ENCODE data around the gene ZNF345.

Gene ZNF345

GRCh38 chr19:36850559-36851442 lies at the start of gene ZNF345:
Gene ZNF345 (plus strand): TSS chr19:36850876. CDS start chr19:36876831, 25,955 bp downstream.
- peak; percentile 92 for DNase-seq (ENCODE audit: low spot score)

GRCh38 chr19:36805364-36805763 lies 45.3 kb upstream of the ZNF345 start:
- no peak for DNase-seq (ENCODE audit: low spot score)

- DNase-seq (ENCODE audit: low spot score) = no peak
Observed at GRCh38 chr19:36807029-36807428, 43.6 kb upstream of the ZNF345 start.

GRCh38 chr19:36819130-36819630 lies 31.5 kb upstream of the ZNF345 start:
- DNase-seq (ENCODE audit: low spot score) = no peak

GRCh38 chr19:36821758-36822157 lies 28.9 kb upstream of the ZNF345 start:
- DNase-seq (ENCODE audit: low spot score) = no peak

GRCh38 chr19:36833430-36833829 lies 17.2 kb upstream of the ZNF345 start:
- no peak for DNase-seq (ENCODE audit: low spot score)

GRCh38 chr19:36837176-36837905 lies 13.3 kb upstream of the ZNF345 start:
- no peak for DNase-seq (ENCODE audit: low spot score)

- DNase-seq (ENCODE audit: low spot score) = peak; percentile 86
Observed at GRCh38 chr19:36837906-36838783, 12.5 kb upstream of the ZNF345 start, which contains the start of gene ZNF790. Gene ZNF790 (minus strand): TSS chr19:36838387. CDS start chr19:36825619, 12,768 bp downstream.

GRCh38 chr19:36838784-36839324 lies 11.8 kb upstream of the ZNF345 start:
- DNase-seq (ENCODE audit: low spot score) = no peak

GRCh38 chr19:36847968-36848367 lies 2.7 kb upstream of the ZNF345 start:
- DNase-seq (ENCODE audit: low spot score) = no peak

GRCh38 chr19:36849701-36850558 lies 746 bp upstream of the ZNF345 start:
- DNase-seq (ENCODE audit: low spot score) = peak; percentile 90

- no peak for DNase-seq (ENCODE audit: low spot score)
Observed at GRCh38 chr19:36851898-36852297, 1.2 kb downstream of the ZNF345 start.

GRCh38 chr19:36876993-36877938 lies 26.6 kb downstream of the ZNF345 start:
- DNase-seq (ENCODE audit: low spot score) = no peak

GRCh38 chr19:36891768-36892357 lies 41.2 kb downstream of the ZNF345 start:
- DNase-seq (ENCODE audit: low spot score) = no peak

- no peak for DNase-seq (ENCODE audit: low spot score)
Observed at GRCh38 chr19:36894849-36895383, 44.2 kb downstream of the ZNF345 start.

GRCh38 chr19:36898422-36898821 lies 47.7 kb downstream of the ZNF345 start:
- no peak for DNase-seq (ENCODE audit: low spot score)

- peak; percentile 88 for DNase-seq (ENCODE audit: low spot score)
Observed at GRCh38 chr19:36915992-36916830, 65.5 kb downstream of the ZNF345 start, which contains the start of the genes ZNF568 and ZNF829. Gene ZNF568 (plus strand): TSS chr19:36916332. CDS start chr19:36922771, 6,439 bp downstream. Gene ZNF829 (minus strand): TSS chr19:36916291. CDS start chr19:36915167, 1,124 bp downstream.
